NCI-H2107 (cell line): ENCODE measurements around the gene BICDL1.
"Not testable (repeated sequence)": the region's sequence is repeated elsewhere in the genome, so short reads cannot be mapped to it uniquely, and the experiment has no call there.

Source experiments
- DNase-seq: peaks from one replicate; lab custom pipeline; 2025; lab: John Stamatoyannopoulos, UW

Gene BICDL1

GRCh38 chr12:120006258-120006975, 17.4 kb downstream of the BICDL1 start:
- no peak for DNase-seq

GRCh38 chr12:120007272-120007671, 18.2 kb downstream of the BICDL1 start:
- DNase-seq = no peak

DNA sequence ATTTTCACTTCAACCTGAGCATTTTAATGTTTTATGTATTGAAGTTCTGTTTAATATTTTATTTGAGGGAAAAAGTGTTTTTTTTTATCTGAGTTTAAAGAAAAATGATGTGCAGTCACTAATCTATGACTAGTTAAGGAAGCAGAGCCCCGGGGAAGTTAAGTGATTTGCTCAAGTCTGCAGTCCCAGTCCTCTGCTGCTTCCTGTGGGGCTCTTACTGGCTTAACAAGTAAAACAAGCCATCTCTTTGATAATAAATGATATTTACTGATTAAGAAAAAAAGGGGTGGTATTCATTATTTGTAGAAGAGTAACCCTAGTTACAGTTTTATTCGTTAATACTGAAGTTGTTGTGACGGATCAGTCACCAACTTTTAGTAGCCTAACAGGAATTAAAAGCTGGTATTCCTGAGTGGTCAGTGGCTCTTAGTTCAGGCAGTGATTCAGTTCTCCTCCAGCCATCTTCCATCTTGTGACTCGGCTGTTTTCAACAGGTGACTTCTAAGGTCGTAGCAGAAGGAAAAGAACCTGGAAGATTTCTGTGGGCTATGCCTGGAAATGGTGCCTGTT, 21.7 kb downstream of the BICDL1 start:
- no peak for DNase-seq

GRCh38 chr12:120012067-120012621, 23.1 kb downstream of the BICDL1 start:
- DNase-seq = no peak

DNA sequence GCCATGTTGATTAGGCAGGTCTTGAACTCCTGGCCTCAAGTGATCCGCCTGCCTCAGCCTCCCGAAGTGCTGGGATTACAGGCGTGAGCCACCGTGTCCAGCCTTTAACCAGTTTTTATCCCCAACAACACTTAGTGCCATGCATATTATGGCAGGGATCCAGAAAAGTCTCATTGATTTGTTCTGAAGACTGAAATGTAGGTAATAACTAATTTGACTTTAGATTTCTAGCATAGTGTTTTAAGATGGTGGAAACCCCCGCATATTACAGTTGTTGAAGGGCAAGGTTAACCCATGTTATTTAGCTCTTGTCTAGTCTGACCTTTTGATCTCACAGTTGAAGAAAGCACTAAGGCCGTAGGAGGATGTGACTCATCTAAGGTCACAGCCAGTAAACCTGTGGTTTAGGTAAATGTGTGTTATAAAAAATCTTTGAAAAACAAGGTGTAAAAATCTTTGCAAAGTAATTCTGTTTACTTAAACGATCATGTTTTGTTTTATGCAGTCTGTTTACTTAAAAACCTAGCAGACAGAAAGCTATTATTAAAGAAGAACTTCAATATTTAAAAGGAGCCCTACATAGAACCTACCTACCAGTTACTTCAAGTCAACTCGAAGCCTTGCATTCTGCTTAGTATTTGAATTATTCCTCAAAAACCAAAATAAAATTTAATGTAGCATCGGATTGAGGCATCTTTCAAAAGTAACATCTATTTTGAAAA, 24.8 kb downstream of the BICDL1 start:
- no peak for DNase-seq

GRCh38 chr12:120014381-120014735, 25.3 kb downstream of the BICDL1 start:
- not testable (repeated sequence) for DNase-seq

GRCh38 chr12:120015313-120015712, 26.3 kb downstream of the BICDL1 start:
- DNase-seq = no peak

GRCh38 chr12:120016199-120016598, 27.2 kb downstream of the BICDL1 start:
- not testable (repeated sequence) for DNase-seq

GRCh38 chr12:120019197-120019596, 30.2 kb downstream of the BICDL1 start:
- no peak for DNase-seq

DNA sequence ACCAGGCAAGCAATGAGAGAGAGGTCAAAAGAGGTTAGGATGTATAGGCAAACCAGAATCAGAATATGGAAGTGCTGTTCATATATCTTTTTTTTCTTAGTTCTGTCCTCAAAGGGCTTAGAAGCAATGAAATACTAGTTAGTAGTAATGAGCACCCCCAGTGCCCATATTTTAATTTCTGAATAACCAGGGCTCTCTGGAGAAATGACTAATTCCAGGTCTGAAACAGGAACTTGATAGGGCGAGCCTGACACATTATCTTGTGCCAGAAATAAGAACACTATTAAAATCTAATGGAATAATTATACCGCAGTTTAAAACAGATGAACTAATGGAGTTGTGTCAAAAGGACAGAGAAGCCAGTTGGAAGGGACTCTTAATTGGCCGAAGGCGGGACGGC, 30.9 kb downstream of the BICDL1 start:
- no peak for DNase-seq

DNA sequence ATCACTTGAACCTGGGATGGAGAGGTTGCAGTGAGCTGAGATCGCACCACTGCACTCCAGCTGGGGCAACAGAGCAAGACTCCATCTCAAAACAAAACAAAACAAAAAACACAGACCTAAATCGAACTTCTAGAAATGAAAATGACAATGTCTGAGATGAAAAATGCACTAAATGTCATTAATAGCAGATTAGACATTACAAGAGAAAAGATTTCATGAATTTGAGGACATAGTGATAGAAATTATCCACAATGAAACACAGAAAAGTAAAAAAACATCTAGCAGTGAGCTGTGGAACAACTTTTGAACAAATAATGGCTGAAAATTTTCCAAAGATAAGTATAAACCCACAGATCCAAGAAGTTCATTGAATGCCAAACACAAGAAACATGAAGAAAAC, 35.2 kb downstream of the BICDL1 start:
- no peak for DNase-seq

GRCh38 chr12:120025640-120026039, 36.6 kb downstream of the BICDL1 start:
- DNase-seq = no peak

DNA sequence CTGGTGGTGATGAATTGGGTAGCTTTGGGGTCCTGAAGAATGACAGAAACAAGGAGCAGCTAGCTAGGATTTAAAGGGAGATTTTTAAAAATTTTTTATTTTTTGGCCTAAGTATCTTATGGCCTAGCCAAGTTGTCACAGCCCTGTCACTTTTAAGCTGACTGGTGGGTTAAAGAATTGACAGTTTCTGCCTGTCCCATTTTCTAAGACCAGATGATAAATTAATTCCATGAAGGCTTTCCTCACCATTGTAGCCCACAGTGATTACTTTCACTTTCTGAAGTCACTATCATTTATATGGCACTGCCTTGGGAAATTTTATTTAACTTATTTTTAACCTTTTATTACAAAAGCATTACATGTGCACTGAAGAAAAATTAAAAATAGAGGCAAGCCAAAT, 43.2 kb downstream of the BICDL1 start:
- DNase-seq = no peak

DNA sequence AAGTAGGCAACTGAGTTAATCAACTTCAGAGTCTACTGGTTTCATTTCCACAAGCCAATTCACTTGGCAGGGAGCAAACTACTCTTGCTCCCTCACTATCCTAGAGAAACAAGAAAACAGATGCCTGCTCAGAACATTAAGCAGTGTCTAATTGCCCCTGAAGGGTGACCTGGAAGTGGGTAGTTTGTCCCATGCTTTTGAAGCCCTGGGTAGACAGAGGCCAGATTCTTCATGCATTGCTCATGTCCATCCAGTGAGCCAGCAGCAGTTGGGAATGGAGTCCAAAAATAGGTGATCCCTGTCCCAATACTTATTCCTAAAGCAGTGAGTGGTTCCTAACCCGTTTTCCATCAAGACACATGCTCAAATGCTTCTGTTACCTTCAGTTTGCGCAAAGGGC, 48.8 kb downstream of the BICDL1 start:
- no peak for DNase-seq

DNA sequence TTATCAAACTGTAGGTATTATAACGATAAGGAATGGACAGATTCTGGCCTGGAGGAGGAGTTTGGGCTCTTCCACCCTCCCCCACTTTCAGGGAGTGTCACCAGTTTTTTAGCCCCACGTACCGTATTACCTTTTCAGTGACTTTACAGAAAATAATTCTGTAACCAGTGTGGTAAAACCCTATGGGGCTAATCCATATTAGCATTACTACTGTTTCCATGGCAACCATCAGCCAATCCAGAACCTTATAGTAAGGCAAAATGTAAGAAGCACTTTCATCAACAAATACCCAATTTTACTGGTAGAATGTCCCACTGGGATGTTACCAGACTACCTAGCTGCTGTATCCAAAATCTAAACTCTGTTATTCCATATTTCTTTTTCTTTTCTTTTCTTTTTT, 50.7 kb downstream of the BICDL1 start:
- DNase-seq = no peak

GRCh38 chr12:120041386-120042231, 52.6 kb downstream of the BICDL1 start:
- no peak for DNase-seq

DNA sequence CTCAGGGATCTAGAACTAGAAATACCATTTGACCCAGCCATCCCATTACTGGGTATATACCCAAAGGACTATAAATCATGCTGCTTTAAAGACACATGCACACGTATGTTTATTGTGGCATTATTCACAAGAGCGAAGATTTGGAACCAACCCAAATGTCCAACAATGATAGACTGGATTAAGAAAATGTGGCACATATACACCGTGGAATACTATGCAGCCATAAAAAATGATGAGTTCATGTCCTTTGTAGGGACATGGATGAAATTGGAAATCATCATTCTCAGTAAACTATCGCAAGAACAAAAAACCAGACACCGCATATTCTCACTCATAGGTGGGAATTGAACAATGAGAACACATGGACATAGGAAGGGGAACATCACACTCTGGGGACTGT, 56.3 kb downstream of the BICDL1 start:
- DNase-seq = not testable (repeated sequence)

DNA sequence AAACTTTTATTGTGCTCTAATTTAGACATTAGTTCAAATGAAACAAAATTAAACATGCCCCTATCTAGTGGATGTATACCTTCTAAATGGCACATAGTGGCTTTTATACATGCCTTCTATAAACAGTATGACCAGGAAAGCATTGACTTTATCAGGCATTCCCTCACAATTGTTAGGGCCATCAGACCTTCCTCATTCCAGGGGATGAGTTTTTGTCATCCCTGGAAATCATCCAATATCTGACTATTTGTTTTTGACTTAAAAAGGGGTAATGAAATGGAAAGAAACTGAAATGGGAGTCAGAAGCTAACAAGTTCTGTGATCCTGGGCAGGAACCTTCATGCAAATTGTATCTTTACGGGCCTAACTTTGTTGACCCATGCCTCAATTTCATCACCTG, 58.0 kb downstream of the BICDL1 start:
- DNase-seq = no peak

- DNase-seq = no peak
These were observed 59.2 kb downstream of the BICDL1 start for GRCh38 chr12:120048263-120048662.

DNA sequence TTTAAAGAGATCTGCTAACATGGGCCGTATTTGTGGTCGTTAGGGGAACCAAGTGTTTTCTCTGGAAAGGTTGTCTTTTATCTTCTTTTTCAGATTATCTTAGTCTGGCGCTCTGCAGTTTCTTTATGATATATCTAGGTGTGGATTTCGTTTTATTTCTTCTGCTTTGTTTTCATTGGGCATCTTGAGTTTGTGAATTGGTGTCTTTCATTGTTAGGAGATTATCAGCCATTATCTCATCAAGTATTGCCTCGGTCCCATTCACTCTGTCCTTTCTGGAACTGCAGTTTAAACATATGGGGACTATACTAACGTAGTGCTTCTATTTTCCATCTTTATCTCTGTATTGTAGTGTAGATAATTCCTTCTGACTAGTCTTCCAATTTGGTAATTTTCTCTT, 60.4 kb downstream of the BICDL1 start:
- no peak for DNase-seq

- no peak for DNase-seq
These were observed 62.5 kb downstream of the BICDL1 start for GRCh38 chr12:120051535-120051934.

GRCh38 chr12:120054293-120054692, 65.3 kb downstream of the BICDL1 start:
- no peak for DNase-seq
